GM12864 (cell line): ENCODE data around the gene NDUFC2.
"Not testable (repeated sequence)": the region's sequence is repeated elsewhere in the genome, so short reads cannot be mapped to it uniquely, and the experiment has no call there.

Experiments used
- DNase-seq: peaks from one replicate; pipeline ENCODE4 v3.0.0-alpha.2; 2011; ENCODE audit warnings: low read depth
- H3K4me3 ChIP-seq: 2 replicates; pipeline ENCODE4 v1.5.1; 2011; ENCODE audit warnings: mild to moderate bottlenecking, low read depth, low read length, control low read depth
- TF ChIP-seq, protein P1 (sequence below): IDR thresholded peaks from 2 replicates; pipeline ENCODE4 v1.5.1; 2011; ENCODE audit warnings: low read depth, mild to moderate bottlenecking, moderate library complexity, low read length, control low read depth, inconsistent platforms; ENCODE audit errors: missing control alignments

The NDUFC2 gene

GRCh38 chr11:78036313-78036712 is 43.3 kb downstream of the NDUFC2 start:
- H3K4me3 ChIP-seq: no peak overlapping the region
- DNase-seq: no peak
- TF ChIP-seq, protein P1, sequence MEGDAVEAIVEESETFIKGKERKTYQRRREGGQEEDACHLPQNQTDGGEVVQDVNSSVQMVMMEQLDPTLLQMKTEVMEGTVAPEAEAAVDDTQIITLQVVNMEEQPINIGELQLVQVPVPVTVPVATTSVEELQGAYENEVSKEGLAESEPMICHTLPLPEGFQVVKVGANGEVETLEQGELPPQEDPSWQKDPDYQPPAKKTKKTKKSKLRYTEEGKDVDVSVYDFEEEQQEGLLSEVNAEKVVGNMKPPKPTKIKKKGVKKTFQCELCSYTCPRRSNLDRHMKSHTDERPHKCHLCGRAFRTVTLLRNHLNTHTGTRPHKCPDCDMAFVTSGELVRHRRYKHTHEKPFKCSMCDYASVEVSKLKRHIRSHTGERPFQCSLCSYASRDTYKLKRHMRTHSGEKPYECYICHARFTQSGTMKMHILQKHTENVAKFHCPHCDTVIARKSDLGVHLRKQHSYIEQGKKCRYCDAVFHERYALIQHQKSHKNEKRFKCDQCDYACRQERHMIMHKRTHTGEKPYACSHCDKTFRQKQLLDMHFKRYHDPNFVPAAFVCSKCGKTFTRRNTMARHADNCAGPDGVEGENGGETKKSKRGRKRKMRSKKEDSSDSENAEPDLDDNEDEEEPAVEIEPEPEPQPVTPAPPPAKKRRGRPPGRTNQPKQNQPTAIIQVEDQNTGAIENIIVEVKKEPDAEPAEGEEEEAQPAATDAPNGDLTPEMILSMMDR: no peak

DNA sequence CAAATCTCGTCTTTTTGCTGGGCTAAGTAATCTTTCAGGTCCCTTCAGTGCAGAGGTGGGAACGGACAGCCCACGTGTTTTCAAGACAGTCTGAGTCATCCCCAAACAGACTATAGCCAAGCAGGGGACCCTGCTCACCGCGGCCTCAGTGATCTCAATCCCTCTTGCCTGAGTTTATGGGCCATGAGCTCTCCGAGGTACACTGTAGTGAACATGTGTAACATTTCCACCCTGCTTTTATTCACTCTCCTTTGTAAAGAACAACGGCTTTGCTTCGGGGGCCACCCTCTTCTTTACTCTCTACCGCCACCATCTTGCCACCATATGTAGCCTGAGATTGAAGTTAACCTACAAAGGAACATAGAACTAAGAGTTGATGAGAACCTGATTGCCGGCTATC is 45.0 kb downstream of the NDUFC2 start:
- TF ChIP-seq, protein P1: no peak
- no peak for DNase-seq
- no peak overlapping the region for H3K4me3 ChIP-seq

- TF ChIP-seq, protein P1: no peak
- DNase-seq: no peak
- no peak overlapping the region for H3K4me3 ChIP-seq
These were observed 46.6 kb downstream of the NDUFC2 start for GRCh38 chr11:78033040-78033439.

DNA sequence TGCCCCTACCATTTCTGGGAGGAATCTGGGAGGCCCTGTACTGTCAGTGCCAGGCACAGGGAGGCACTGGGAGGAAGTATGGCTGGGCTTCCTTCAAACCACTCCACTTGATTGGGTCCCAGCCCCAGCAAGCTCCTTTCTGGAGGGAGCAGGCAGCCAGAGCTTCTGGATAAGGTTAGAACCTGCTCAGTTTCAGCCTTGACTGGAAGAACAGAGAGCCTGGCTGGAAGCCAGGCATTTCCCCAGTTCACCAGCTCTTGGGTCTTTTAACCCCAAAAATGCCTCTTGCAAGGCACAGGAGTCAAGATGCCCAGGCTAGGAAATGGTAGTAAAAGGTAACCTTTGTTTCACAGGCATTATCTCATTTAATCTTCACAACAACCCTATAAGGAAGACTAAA is 47.6 kb downstream of the NDUFC2 start:
- TF ChIP-seq, protein P1: no peak
- no peak for DNase-seq
- H3K4me3 ChIP-seq: no peak overlapping the region

- DNase-seq: no peak
- no peak overlapping the region for H3K4me3 ChIP-seq
- TF ChIP-seq, protein P1: no peak
These were observed 48.0 kb downstream of the NDUFC2 start for GRCh38 chr11:78031629-78032028.

DNA sequence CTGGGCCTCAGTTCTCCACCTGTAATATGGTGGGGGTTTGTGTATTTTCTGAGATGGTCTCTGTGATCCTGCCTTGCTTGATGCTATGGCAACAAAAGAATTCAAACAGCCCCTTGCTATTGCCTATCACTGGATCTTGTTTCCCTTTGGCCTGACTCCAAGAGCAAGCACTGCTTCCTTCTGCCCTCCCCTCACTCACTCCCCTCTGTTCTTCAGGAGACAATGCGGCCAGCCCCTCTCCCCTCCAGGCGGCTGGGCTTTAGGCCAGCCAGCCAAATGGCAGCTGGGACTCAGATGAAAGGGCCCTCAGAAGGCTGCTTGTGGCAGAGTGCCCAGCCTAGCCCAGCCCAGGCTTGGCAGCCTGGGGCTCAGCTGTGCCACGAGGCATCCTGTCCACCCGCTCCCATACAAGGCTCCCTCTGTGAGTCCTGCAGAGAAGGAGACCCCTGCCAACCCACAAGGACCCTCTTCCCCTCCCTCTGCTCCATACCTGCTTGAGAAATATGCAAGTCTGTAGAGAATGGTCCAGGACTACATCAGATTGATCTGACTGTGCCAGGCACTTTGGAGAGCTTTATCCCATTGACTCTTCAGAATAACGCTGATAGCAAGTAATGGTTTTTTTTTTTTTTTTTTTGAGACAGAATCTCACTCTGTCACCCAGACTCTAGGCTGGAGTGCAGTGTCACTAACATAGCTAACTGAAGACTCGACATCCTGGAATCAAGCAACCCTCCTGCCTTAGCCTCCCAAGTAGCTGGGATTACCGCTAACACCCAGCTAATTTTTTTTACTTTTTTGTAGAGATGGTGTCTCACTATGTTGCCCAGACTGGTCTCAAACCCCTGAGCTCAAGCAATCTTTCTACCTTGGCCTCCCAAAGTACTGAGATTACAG is 49.0 kb downstream of the NDUFC2 start:
- H3K4me3 ChIP-seq: no peak overlapping the region
- no peak for DNase-seq
- TF ChIP-seq, protein P1: no peak

GRCh38 chr11:78028423-78028822 is 51.2 kb downstream of the NDUFC2 start:
- not testable (repeated sequence) for H3K4me3 ChIP-seq, DNase-seq
